ENCODE data around the gene AQP10.

- no peak for TF ChIP-seq CTCF (IDR thresholded peaks at IDR 0.05)
- no peak for TF ChIP-seq TCF7L2 (IDR thresholded peaks at IDR 0.05; ENCODE audit: low read depth, low read length)
- TF ChIP-seq POLR2AphosphoS5 (IDR thresholded peaks at IDR 0.05; ENCODE audit: low read depth, low read length), result no peak
Measured at GRCh38 chr1:154329551-154330131, 8.7 kb downstream of the AQP10 start.
